ENCODE results near the gene UCP3.

Gene UCP3

GRCh38 chr11:74019860-74020259, 11.0 kb upstream of the UCP3 start:
- TF ChIP-seq YY1 (IDR thresholded peaks at IDR 0.05; ENCODE audit: low read depth) (no peak), REST (IDR thresholded peaks at IDR 0.05; ENCODE audit: low read depth) (no peak), TCF12 (IDR thresholded peaks at IDR 0.05; ENCODE audit: low read depth) (no peak), TEAD4 (IDR thresholded peaks at IDR 0.05) (no peak), MAX (IDR thresholded peaks at IDR 0.05) (no peak), USF1 (IDR thresholded peaks at IDR 0.05) (no peak), EGR1 (IDR thresholded peaks at IDR 0.05) (no peak), EP300 (IDR thresholded peaks at IDR 0.05; ENCODE audit: borderline replicate concordance) (no peak), CEBPB (IDR thresholded peaks at IDR 0.05) (no peak), ZBTB7A (IDR thresholded peaks at IDR 0.05; ENCODE audit: low read depth) (no peak), NFIC (IDR thresholded peaks at IDR 0.05) (no peak), RAD21 (IDR thresholded peaks at IDR 0.05; ENCODE audit: low read depth) (no peak), TAF1 (IDR thresholded peaks at IDR 0.05; ENCODE audit: low read depth) (no peak), FOXM1 (IDR thresholded peaks at IDR 0.05; ENCODE audit: borderline replicate concordance, low read depth) (no peak), CREB1 (IDR thresholded peaks at IDR 0.05; ENCODE audit: low read depth) (no peak)

DNA sequence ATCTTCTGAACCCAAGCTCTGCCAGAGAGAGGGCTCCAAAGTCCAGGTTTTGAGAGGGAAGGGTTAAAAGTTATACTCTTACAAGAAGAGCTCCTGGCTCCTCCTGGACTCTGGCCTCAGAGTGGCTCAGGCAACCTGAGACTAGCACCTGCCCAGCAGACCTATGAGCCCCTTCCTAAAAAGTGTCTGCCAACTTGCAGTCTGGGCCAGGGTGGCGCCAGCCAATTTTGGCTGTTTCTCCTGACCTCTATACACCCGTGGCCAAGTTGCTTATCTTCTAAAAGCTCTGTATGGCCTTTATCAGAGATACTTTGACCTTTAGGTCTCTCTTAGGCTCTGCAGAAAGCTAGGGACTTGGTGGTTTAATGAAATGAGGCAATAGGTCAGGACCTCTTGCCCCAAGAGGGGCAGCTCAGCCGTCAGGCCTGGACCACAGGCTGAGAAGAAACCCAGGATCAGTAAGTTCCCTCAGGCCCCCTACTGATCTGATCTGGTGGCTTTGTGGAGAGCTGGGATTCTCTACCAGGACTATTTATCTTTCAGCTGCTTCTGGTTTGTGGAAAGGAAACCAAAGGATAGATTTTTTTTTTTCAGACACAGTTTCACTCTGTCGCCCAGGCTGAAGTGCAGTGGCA, 10.3 kb upstream of the UCP3 start:
- TF ChIP-seq EP300 (IDR thresholded peaks at IDR 0.05; ENCODE audit: borderline replicate concordance) (no peak), TEAD4 (IDR thresholded peaks at IDR 0.05) (no peak), USF1 (IDR thresholded peaks at IDR 0.05) (no peak), ZBTB7A (IDR thresholded peaks at IDR 0.05; ENCODE audit: low read depth) (no peak)

- TF ChIP-seq ZBTB7A (IDR thresholded peaks at IDR 0.05; ENCODE audit: low read depth) (no peak), REST (IDR thresholded peaks at IDR 0.05; ENCODE audit: low read depth) (no peak), EP300 (IDR thresholded peaks at IDR 0.05; ENCODE audit: borderline replicate concordance) (no peak), CEBPB (IDR thresholded peaks at IDR 0.05) (no peak), TAF1 (IDR thresholded peaks at IDR 0.05; ENCODE audit: low read depth) (no peak), CREB1 (IDR thresholded peaks at IDR 0.05; ENCODE audit: low read depth) (no peak), USF1 (IDR thresholded peaks at IDR 0.05) (no peak), MAX (IDR thresholded peaks at IDR 0.05) (no peak), EGR1 (IDR thresholded peaks at IDR 0.05) (no peak), RAD21 (IDR thresholded peaks at IDR 0.05; ENCODE audit: low read depth) (no peak), YY1 (IDR thresholded peaks at IDR 0.05; ENCODE audit: low read depth) (no peak), TEAD4 (IDR thresholded peaks at IDR 0.05) (no peak), TCF12 (IDR thresholded peaks at IDR 0.05; ENCODE audit: low read depth) (no peak), NFIC (IDR thresholded peaks at IDR 0.05) (no peak), FOXM1 (IDR thresholded peaks at IDR 0.05; ENCODE audit: borderline replicate concordance, low read depth) (no peak)
Measured at GRCh38 chr11:74018331-74019005, 9.6 kb upstream of the UCP3 start.

- TF ChIP-seq NFIC (IDR thresholded peaks at IDR 0.05): no peak
- TF ChIP-seq EP300 (IDR thresholded peaks at IDR 0.05; ENCODE audit: borderline replicate concordance): no peak
- no peak for TF ChIP-seq YY1 (IDR thresholded peaks at IDR 0.05; ENCODE audit: low read depth)
Measured at GRCh38 chr11:74017631-74018030, 8.7 kb upstream of the UCP3 start.

- TF ChIP-seq CEBPB (IDR thresholded peaks at IDR 0.05): no peak
- no peak for TF ChIP-seq EP300 (IDR thresholded peaks at IDR 0.05; ENCODE audit: borderline replicate concordance)
- TF ChIP-seq RAD21 (IDR thresholded peaks at IDR 0.05; ENCODE audit: low read depth): no peak
- TF ChIP-seq MAX (IDR thresholded peaks at IDR 0.05): no peak
- TF ChIP-seq TEAD4 (IDR thresholded peaks at IDR 0.05): no peak
- TF ChIP-seq YY1 (IDR thresholded peaks at IDR 0.05; ENCODE audit: low read depth): no peak
- no peak for TF ChIP-seq NFIC (IDR thresholded peaks at IDR 0.05)
- no peak for TF ChIP-seq TCF12 (IDR thresholded peaks at IDR 0.05; ENCODE audit: low read depth)
Measured at GRCh38 chr11:74015919-74016684, 7.2 kb upstream of the UCP3 start.
